ENCODE measurements around the gene PMPCB. TPM values are rescaled to one million over a fixed set of nuclear protein-coding genes. Genes with fewer than 3 reads are reported as not detected.

The PMPCB gene
- total RNA-seq, 1 donor, result 70.6 TPM

DNA sequence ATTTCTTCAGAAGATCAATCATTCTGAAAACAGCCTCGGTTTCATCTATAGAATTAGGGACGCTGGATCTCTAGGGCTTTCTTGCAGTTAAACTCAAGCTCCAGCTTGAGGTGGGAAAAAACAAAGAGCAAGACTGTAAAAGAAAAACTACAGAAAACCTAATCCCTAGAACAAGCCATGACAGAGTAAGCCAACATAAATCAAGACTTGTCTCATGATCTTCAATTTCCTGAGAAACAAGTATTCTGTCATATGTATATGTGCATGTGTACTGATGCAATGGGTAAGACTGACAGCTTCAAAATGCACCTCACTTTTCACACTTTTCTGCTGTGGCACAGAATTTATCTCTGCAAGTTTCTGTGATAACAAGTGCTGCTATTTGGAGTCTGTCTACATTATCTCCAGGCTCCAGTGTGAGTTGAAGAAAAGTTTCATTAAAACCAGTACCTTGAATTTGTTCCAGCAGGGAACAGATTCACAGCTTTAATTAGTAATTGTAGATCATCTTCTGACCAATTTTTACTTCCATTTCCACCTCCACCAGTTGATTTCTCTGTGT, 19.2 kb downstream of the PMPCB start:
- no peak for DNase-seq (ENCODE audit: low read depth in 2 of 3, low spot score in 2 of 3)

DNA sequence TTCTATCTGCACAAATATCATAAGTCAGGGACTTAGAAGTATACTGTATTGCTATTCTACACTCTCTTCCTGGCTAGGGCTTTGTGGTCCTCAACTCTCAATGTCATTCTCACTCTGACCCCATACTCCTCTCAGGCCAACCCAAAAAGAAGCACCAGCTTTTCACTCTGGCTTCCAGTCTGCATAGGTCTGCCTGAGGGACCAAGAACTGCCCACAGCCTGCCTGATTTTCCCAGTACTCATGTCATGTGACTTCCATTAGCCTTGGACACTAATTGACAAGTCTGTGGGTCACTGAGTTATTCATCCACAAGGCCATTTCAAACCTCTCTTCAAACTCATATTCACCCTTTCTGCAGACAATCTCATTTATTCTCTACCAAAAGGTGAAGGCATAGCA, 19.8 kb downstream of the PMPCB start:
- no peak for DNase-seq (ENCODE audit: low read depth in 2 of 3, low spot score in 2 of 3)

DNA sequence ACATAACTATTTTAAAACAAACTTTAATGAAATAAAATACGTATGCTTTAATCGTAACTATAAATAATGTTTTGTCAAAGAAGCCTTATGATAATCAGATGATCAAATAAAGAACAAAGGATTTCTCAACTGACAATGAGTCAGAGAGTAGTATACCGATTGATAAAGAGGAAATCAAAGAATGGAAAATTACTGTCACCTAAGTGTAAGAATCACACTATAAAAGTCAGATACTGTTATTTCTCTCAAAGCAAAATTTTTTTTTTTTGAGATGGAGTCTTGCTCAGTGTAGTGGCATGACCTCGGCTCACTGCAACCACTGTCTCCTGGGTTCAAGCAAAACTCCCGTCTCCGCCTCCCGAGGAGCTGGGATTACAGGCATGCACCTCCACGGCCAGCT, 28.5 kb downstream of the PMPCB start:
- no peak for DNase-seq (ENCODE audit: low read depth in 2 of 3, low spot score in 2 of 3)

DNA sequence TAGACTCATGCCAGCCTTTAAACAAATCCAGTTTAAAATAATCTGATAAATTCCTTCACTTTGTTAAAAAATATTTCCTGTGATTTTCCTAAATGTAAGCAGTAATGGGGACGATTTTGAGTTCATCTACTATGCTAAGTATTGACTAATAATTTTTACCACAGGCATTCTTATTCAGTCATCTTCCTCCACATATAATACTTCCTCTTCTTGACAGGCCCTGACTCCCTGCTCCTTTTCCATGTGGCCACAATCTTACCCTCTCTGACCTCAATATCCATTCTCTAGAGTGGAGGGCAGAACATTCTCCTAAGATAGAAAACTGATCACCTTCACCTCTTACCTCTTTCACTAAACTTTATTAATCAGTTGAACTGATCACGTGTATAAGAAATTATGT, 39.5 kb downstream of the PMPCB start:
- no peak for DNase-seq (ENCODE audit: low read depth in 2 of 3, low spot score in 2 of 3)

DNA sequence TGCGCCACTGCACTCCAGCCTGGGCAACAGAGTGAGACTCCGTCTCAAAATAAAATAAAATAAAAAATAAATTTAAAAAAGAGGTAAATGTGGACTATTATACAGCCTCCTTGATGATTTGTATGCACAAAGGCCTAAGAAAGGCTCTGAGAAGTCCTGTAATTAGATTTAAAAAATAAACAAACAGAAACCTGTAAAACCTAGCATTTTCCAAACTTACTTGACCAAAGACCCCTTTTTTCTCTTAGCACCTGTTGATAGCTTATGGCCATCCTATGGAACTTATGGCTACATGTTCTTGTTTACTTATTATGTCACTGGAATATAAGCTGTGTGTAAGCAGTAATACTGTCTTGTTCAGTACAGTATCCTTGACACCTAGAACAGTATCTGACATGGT, 41.6 kb downstream of the PMPCB start:
- DNase-seq (ENCODE audit: low read depth in 2 of 3, low spot score in 2 of 3), result no peak

DNA sequence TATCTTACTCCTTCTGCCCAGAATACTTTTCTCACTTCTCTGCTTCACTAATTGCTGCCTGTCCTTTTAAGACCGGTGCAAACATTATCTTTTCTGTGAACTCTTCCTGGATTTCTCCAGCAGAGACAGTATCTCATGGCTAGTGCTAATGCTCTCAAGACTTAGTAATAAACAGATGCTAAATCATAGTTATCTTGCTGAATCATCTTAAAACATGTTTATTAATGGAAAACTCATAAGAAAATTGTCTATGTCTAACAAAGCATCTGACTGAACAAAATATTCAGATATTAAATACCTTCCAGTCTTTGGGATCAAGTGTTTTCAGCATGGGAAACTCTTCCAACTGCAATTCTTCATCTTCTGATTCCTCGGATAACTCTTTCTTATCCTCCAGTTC, 44.2 kb downstream of the PMPCB start:
- no peak for DNase-seq (ENCODE audit: low read depth in 2 of 3, low spot score in 2 of 3)

DNA sequence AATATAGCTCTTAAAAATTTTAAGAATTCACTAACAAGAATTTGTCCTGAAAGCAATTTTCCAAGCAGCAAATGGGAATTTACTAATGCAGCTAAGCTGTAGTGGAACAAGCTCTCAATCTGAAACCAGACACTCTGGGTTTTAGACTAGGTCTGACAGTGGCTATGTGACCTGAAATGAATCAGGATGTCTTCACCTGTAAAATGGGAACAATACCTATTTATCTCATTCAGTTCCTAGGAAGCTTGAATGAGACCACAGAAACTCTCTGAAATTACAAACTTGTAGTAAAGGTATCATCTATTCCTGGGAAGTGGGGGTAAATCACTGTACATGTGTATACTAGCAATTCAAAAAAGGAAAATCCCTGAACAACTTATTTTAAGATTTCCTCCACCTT, 46.1 kb downstream of the PMPCB start:
- no peak for DNase-seq (ENCODE audit: low read depth in 2 of 3, low spot score in 2 of 3)

DNA sequence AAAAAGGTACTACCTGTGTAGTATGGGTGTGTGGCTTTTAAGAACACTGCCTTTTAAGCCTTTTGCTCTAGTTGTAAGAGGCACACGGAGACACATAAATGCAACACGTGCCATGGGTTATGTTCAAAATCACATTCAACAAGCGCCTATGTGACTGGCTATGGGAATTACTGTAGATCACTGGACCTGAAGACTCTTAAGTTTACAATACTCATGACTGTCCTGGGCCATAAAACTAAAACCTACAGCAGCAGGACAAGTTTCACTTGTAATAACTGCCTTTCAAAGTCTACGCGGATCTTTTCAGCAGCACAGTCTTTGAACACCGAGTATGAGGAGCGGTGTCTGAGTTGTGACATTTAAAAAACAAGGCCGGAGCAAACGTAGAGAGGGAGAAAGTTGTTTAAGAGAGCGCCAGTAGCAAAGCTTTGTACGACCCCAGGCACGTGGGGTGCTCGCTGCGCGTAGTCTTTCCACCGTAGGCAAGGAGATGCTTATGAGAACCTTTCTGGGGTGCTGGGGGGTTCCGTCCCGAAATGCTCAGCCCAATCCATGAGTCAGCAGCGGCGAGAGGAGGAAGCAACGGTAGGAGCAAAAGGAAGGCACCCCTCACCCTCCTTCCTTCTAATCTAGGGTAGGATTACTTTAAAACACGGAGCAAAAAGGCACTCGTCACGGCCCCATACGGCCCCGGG, 46.7 kb downstream of the PMPCB start:
- DNase-seq (ENCODE audit: low read depth in 2 of 3, low spot score in 2 of 3), result peak in 2 of 3 donors; percentile 59 to 65

DNA sequence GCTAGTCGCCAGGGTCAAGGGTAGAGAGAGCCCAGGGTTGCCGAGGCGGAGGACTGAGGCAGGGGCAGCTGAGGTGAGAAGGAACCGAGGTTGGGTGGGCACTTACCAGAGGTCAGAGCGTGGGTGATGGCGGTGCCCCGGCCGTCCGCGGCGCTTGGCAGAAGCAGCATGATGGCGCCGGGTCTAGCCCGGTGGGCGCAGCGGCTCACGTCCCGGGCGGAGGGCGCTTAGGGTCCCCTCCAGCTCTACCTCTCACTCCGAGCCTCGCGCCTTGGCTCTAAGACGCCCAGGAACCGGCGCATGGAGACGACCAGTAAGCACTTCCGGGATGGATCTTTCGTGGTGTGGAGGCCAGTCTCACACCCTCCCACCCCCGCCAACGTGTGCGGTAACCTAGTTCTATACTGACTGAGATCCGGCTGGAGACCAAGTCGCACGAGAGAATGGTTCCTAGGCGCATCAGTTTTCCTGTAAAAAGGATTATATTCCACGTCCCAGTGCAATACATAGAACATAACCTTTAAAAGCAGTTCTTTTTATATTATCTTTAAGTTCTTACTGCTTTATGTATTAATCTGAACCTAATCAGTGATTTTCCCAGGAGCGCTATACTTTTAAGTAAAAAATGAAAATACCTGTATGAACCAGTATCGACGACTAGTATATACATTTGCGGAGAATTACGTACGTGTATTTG, 47.4 kb downstream of the PMPCB start, which contains the start of gene DNAJC2:
Gene DNAJC2, minus strand, starts transcription at position 315 of the 697 bp plus-strand sequence. Its CDS starts 145 bp downstream, at position 170.
- DNase-seq (ENCODE audit: low read depth in 2 of 3, low spot score in 2 of 3), result peak; percentile 70 to 95 (median 88)

DNA sequence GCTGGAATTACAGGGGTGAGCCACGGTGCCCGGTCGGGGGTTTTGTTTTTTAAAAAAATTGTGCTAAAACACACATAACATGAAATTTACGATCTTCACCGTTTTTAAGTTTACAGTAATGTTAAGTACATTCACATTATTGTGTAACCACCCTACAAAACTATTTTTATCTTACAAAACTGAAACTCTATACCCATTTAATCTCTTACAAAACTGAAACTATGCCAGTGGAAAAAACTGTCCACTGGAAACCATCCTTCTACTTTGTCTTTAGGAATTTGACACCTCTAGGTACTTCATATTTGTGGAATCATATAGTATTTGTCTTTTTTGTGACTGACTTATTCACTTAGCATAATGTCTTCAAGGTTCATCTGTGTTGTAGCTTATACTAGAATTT, 49.2 kb downstream of the PMPCB start:
- DNase-seq (ENCODE audit: low read depth in 2 of 3, low spot score in 2 of 3), result no peak

DNA sequence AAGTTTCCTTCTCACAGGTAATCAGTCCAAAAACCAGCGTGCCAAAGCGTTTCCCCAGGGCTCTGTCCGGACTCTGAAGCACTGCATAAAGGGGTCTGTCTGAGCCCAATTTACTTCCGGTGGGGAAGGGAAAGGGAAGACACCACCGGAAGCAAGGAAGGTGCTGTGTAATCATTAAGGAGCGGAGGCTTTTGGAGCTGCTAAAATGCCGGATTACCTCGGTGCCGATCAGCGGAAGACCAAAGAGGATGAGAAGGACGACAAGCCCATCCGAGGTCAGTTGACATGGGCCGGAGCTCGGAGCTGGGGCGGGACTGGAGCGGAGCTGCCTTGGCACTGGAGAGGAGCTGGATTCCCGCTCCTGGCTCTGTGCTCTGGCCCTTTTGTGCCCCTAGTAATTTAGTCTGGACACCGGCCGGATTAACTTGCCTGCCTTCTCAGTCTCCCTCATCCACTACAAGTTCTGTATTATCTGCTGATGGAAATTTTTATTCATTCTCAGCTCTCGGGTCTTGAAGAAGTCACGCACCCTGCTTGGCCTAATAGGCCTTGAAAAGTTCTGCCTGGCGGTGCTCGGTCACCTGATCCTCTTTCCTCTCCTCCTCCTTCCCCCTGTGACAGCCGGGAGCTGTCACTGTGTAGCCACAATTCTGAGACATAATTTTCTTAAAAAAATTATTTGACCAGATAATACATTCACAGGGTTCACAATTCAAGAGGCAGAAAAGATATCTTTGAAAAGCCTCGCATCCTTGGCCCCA, 50.5 kb downstream of the PMPCB start, which contains the start of gene PSMC2:
Gene PSMC2, plus strand, starts transcription at position 137 of the 761 bp plus-strand sequence. Its CDS starts 69 bp downstream, at position 206.
- peak; percentile 66 to 96 (median 91) for DNase-seq (ENCODE audit: low read depth in 2 of 3, low spot score in 2 of 3)

DNA sequence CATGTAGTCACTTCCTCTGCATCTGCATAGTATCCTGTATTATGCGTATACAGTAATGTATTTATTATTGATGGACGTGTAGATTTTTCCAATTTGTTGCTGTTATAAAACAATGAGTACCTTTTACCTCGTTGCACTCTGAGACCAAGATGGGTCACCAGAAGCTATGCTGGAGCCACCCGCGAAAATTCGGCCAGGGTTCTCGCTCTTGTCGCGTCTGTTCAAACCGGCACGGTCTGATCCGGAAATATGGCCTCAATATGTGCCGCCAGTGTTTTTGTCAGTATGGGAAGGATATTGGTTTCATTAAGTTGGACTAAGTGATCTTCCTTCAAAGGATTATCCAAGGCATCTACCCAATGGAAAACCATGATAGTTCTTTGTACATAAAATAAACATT, 51.2 kb downstream of the PMPCB start:
- no peak for DNase-seq (ENCODE audit: low read depth in 2 of 3, low spot score in 2 of 3)

DNA sequence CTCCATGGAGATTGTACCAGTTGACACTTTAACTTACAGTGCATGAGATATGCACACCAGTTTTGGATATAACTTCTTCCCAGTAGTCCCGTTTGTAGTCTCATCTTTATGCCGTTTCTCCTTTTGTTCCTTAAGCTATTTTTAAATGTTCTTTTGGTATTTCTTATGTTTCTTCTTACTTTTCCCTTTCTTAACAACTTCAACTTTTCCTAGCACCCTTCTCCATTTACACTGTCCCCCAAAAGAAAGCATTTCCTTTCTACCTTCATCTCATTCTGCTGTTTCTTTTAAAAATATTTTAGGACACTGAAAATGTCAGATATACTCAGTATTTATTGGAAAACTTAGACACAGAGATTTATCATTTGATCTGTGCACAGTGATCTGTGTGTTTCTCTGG, 51.7 kb downstream of the PMPCB start:
- no peak for DNase-seq (ENCODE audit: low read depth in 2 of 3, low spot score in 2 of 3)

DNA sequence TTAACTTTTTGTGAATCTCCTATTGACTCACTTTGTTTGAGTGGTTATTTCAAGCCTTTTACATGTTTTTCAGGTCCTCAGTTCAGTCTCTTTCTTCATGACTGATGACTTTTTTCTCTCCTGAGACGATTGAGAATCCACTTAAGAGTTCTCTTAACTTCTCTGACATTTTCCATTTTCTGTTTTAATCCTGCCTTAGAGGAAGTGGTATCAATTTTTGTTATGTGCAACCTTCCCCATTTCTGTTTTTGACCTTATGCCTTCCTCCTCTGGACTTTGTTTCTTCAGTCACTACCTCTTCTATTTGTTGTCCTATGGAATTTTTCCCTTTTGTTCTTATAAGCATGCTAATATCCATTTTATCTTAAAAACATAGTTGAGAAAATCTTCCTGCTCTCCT, 52.6 kb downstream of the PMPCB start:
- DNase-seq (ENCODE audit: low read depth in 2 of 3, low spot score in 2 of 3), result no peak

Small RNA genes within 50 kb of the gene (small RNA-seq; reads per million reads assigned to genes)
- not detected for gene RPS29P16

Other genes starting within 250 kb of the PMPCB start
- gene FBXL13, start 222.6 kb upstream of the PMPCB start, total RNA-seq, result 1.3 TPM
- gene ARMC10, start 222.3 kb upstream of the PMPCB start, total RNA-seq, result 23.2 TPM
- 5.1 TPM for gene NAPEPLD, start 148.3 kb upstream of the PMPCB start, total RNA-seq
- 13.7 TPM for gene DNAJC2, start 47.3 kb downstream of the PMPCB start, total RNA-seq
- 50.9 TPM for gene PSMC2, start 50.2 kb downstream of the PMPCB start, total RNA-seq
- gene SLC26A5, start 148.8 kb downstream of the PMPCB start, total RNA-seq, result not detected

Measured in hematopoietic multipotent progenitor cell (in vitro differentiated cells).